H1 (cell line): Measurements from ENCODE around the gene TMPRSS12. TPM values are rescaled to one million over a fixed set of nuclear protein-coding genes. Genes with fewer than 3 reads are reported as not detected.

Experiments
- SRF ChIP-seq: IDR thresholded peaks from 2 replicates; pipeline ENCODE4 v1.6.1; 2011; ENCODE audit warnings: mild to moderate bottlenecking, low read depth, low read length, moderate library complexity
- polyA plus RNA-seq, 7 experiments: library from polyadenylated mRNA; depleted of rRNA in 3 of 7; stranded (reverse) in 5 of 7; unstranded in 2 of 7; fragments of >200 nt in 5 of 7; fragments of 200-250 nt in 2 of 7; gene quantifications; 1 replicate in 5 of 7; 2 replicates in 1 of 7; 4 replicates in 1 of 7; pipeline versions ENCODE4 v1.2.1 to v1.2.3, GENCODE V29; 2011 to 2013; ENCODE audit warnings: missing spikeins in 2 of 7, mixed read lengths in 2 of 7
- total RNA-seq: library from RNA; stranded (reverse); fragmentation: NEBNext Ultra II Directional; extraction: Animal tissue kit (Norgen Biotek cat#: 25700); gene quantifications from 2 replicates; pipeline ENCODE4 v1.2.1, GENCODE V29; 2021

The TMPRSS12 gene
- total and polyA plus RNA-seq, 2 of the 8 experiments (the other 6 are each of a cell fraction or from before 2014, with no cell fraction given), result not detected

GRCh38 chr12:50803230-50803875 is 39.4 kb upstream of the TMPRSS12 start (continued):
- TF ChIP-seq SRF, result no peak
